ENCODE measurements around the gene OPN4. TPM values are rescaled to one million over a fixed set of nuclear protein-coding genes. Genes with fewer than 3 reads are reported as not detected.
A peak's percentile ranks its signal among the peaks of the same experiment; 100 is the strongest.

OPN4 gene
- polyA plus RNA-seq, 1 of the 3 experiments (the other 2 are of a cell fraction), result 0.03 TPM

- CTCF ChIA-PET, result interaction anchor here (0.6 to 1.9 kb wide), 10 partner anchors 13 to 187 kb away, joined by 3 to 18 read pairs (median 4); no protein-coding TSS in a partner anchor
- no peak for TF ChIP-seq JUND (IDR thresholded peaks at IDR 0.05)
- TF ChIP-seq CTCF (IDR thresholded peaks at IDR 0.05), result no peak
- no peak for TF ChIP-seq TAF1 (IDR thresholded peaks at IDR 0.05; ENCODE audit: borderline replicate concordance, low read depth, low read length)
- no peak for TF ChIP-seq RCOR1 (IDR thresholded peaks at IDR 0.05; ENCODE audit: low read length)
- no peak for TF ChIP-seq GATA2 (CRISPR knock-in tag; IDR thresholded peaks at IDR 0.05)
- no peak for TF ChIP-seq FOSL2 (IDR thresholded peaks at IDR 0.05; ENCODE audit: borderline replicate concordance, low read depth)
- TF ChIP-seq MAX (IDR thresholded peaks at IDR 0.05; ENCODE audit: low read depth), result no peak
- no peak for TF ChIP-seq EP300 (IDR thresholded peaks at IDR 0.05; ENCODE audit: borderline replicate concordance in 1 of 2, low read depth in 1 of 2, low read length in 1 of 2)
- TF ChIP-seq USF2 (IDR thresholded peaks at IDR 0.05; ENCODE audit: borderline replicate concordance, low read depth, low read length), result no peak
- TF ChIP-seq ELF1 (IDR thresholded peaks at IDR 0.05), result no peak
- no peak for TF ChIP-seq REST (IDR thresholded peaks at IDR 0.05; ENCODE audit: low read depth, low read length)
- TF ChIP-seq RXRA (IDR thresholded peaks at IDR 0.05; ENCODE audit: borderline replicate concordance, low read depth), result no peak
- TF ChIP-seq FOXM1 (IDR thresholded peaks at IDR 0.05; ENCODE audit: low read depth), result no peak
- TF ChIP-seq IRF3 (IDR thresholded peaks at IDR 0.05; ENCODE audit: low read depth, low read length), result no peak
- TF ChIP-seq CHD2 (IDR thresholded peaks at IDR 0.05; ENCODE audit: low read length, partially characterized antibody), result no peak
- TF ChIP-seq MEF2A (IDR thresholded peaks at IDR 0.05; ENCODE audit: borderline replicate concordance, low read depth), result no peak
- no peak for TF ChIP-seq NRF1 (IDR thresholded peaks at IDR 0.05; ENCODE audit: low read depth, low read length)
- no peak for TF ChIP-seq NFIC (IDR thresholded peaks at IDR 0.05; ENCODE audit: borderline replicate concordance)
- TF ChIP-seq ZBTB33 (IDR thresholded peaks at IDR 0.05; ENCODE audit: borderline replicate concordance, low read depth), result no peak
- peak overlapping the region; percentile 86 for H3K4me2 ChIP-seq
- H3K9me2 ChIP-seq, result no peaks in the 10 kb centered on the region
- no peaks in the 10 kb centered on the region for H3K27me3 ChIP-seq (ENCODE audit: insufficient read depth)
- H3K36me3 ChIP-seq (replicated peaks in 1 of 2; ENCODE audit: control insufficient read depth in 1 of 2, insufficient read depth in 2 of 2, low read length in 1 of 2), result no peaks in the 10 kb centered on the region
- no peaks in the 10 kb centered on the region for H4K20me1 ChIP-seq (ENCODE audit: insufficient read depth)
- POLR2A ChIA-PET, result interaction anchor here (1.0 to 2.4 kb wide), 5 partner anchors 9 to 234 kb away, joined by 3 to 18 read pairs (median 3); partner anchors contain the start of gene BMPR1A
- no peak for DNase-seq
- 75% methylated on average over 9 of the region's 9 CpGs for WGBS (ENCODE audit: low lambda C conversion rate)
- peak overlapping the region; percentile 61 to 64 for H3K4me3 ChIP-seq (ENCODE audit: low read depth in 2 of 2, low read length in 1 of 2)
- H3K79me2 ChIP-seq (ENCODE audit: insufficient read depth), result no peaks in the 10 kb centered on the region; the same call in 1 of the 2 replicates
- H3K9me3 ChIP-seq, result no peaks in the 10 kb centered on the region
- H3K4me1 ChIP-seq (ENCODE audit: control insufficient read depth in 1 of 2, insufficient read depth in 2 of 2, low read depth in 1 of 2, low read length in 1 of 2), result peaks cover 10 to 11% of the 10 kb centered on the region in 2 experiments; a peak in 2 of 4 replicates
- peak overlapping the region; percentile 91 for H2AFZ ChIP-seq (ENCODE audit: low read depth)
- H3K27ac ChIP-seq (ENCODE audit: low read depth in 2 of 2, low read length in 1 of 2), result peak overlapping the region; percentile 65 to 75
- peak overlapping the region; percentile 85 for H3K9ac ChIP-seq
- peaks cover 10% of the 10 kb centered on the region for H3F3A ChIP-seq (replicated peaks; ENCODE audit: insufficient read depth)
These were observed 58.0 kb downstream of the OPN4 start for GRCh38 chr10:86712317-86712707.
